GM23338 (cell line): ENCODE measurements around the gene RAB21. TPM values are rescaled to one million over a fixed set of nuclear protein-coding genes. Genes with fewer than 3 reads are reported as not detected.
A peak's percentile ranks its signal among the peaks of the same experiment; 100 is the strongest.

Experiments used
- ATAC-seq: fragments of 200-7000 bp; cut with Tn5 transposase; 3 replicates; pipeline ENCODE4 v1.9.1; 2020
- DNase-seq: peaks from one replicate; pipeline ENCODE4 v3.0.0-alpha.2; 2015; ENCODE audit warnings: low spot score
- H2AFZ ChIP-seq: fragments of 200-600 bp; sonication (generic); 2 replicates; pipeline ENCODE4 v1.8.0; 2016; ENCODE audit warnings: antibody characterized with exemption, mild to moderate bottlenecking, moderate library complexity
- H3F3A ChIP-seq: fragments of 200-600 bp; sonication (generic); replicated peaks from 2 replicates; pipeline ENCODE4 v1.8.0; 2017; ENCODE audit warnings: antibody characterized with exemption, mixed run types, low read depth
- H3K27ac ChIP-seq: fragments of 200-600 bp; sonication (generic); 2 replicates; pipeline ENCODE4 v1.6.1; 2016; ENCODE audit warnings: low read depth
- H3K27me3 ChIP-seq: fragments of 200-600 bp; sonication (generic); 2 replicates; pipeline ENCODE4 v1.8.0; 2016; ENCODE audit warnings: mild to moderate bottlenecking, mixed run types, moderate library complexity; ENCODE audit not compliant: insufficient read depth
- H3K36me3 ChIP-seq: fragments of 200-600 bp; sonication (generic); 2 replicates; pipeline ENCODE4 v1.8.0; 2016; ENCODE audit warnings: mild to moderate bottlenecking; ENCODE audit not compliant: insufficient read depth
- H3K4me1 ChIP-seq: fragments of 200-600 bp; sonication (generic); 2 replicates; pipeline ENCODE4 v1.8.0; 2016; ENCODE audit warnings: mild to moderate bottlenecking, moderate library complexity; ENCODE audit not compliant: insufficient read depth
- H3K4me2 ChIP-seq: fragments of 200-600 bp; sonication (generic); 2 replicates; pipeline ENCODE4 v1.7.1; 2017; ENCODE audit warnings: mixed run types
- H3K4me3 ChIP-seq: fragments of 200-600 bp; sonication (generic); 2 replicates; pipeline ENCODE4 v1.6.1; 2016; ENCODE audit warnings: mixed run types
- H3K79me2 ChIP-seq: fragments of 200-600 bp; sonication (generic); replicated peaks from 2 replicates; pipeline ENCODE4 v1.8.0; 2017; ENCODE audit warnings: mild to moderate bottlenecking; ENCODE audit not compliant: insufficient read depth
- H3K9me2 ChIP-seq: fragments of 200-600 bp; sonication (generic); 2 replicates; pipeline ENCODE4 v1.8.0; 2017; ENCODE audit not compliant: insufficient read depth
- H4K20me1 ChIP-seq: fragments of 200-600 bp; sonication (generic); replicated peaks from 2 replicates; pipeline ENCODE4 v1.8.0; 2017; ENCODE audit warnings: mild to moderate bottlenecking; ENCODE audit not compliant: insufficient read depth
- H3K27ac Mint-ChIP-seq: 2 replicates; pipeline ENCODE4 v1.8.0; 2020; ENCODE audit warnings: inconsistent platforms, mild to moderate bottlenecking, moderate library complexity, mixed read lengths
- H3K27me3 Mint-ChIP-seq: 3 replicates; pipeline ENCODE4 v1.8.0; 2022; ENCODE audit warnings: low read depth, mild to moderate bottlenecking, moderate library complexity, mixed read lengths, inconsistent platforms; ENCODE audit not compliant: insufficient read depth, poor library complexity
- H3K36me3 Mint-ChIP-seq: 3 replicates; pipeline ENCODE4 v1.8.0; 2021; ENCODE audit warnings: low read depth, mild to moderate bottlenecking, inconsistent platforms, moderate library complexity, mixed read lengths
- H3K4me1 Mint-ChIP-seq: 3 replicates; pipeline ENCODE4 v1.8.0; 2020; ENCODE audit warnings: mild to moderate bottlenecking, inconsistent platforms, mixed read lengths
- H3K4me3 Mint-ChIP-seq: 3 replicates; pipeline ENCODE4 v1.8.0; 2021; ENCODE audit warnings: moderate library complexity, mild to moderate bottlenecking, inconsistent platforms, mixed read lengths
- H3K9me3 Mint-ChIP-seq: 3 replicates; pipeline ENCODE4 v1.8.0; 2020; ENCODE audit warnings: moderate library complexity, mild to moderate bottlenecking, inconsistent platforms, mixed read lengths
- CREB1 ChIP-seq: fragments of 250-450 bp; sonication (Bioruptor Pico); IDR thresholded peaks from 2 replicates; pipeline ENCODE4 v1.5.0; 2020; ENCODE audit warnings: low read depth, mild to moderate bottlenecking, moderate library complexity
- EZH2phosphoT487 ChIP-seq: fragments of 200-600 bp; sonication (generic); IDR thresholded peaks from one replicate; pipeline ENCODE4 v1.8.1; 2018; ENCODE audit warnings: antibody characterized with exemption; ENCODE audit not compliant: unreplicated experiment
- JUNB ChIP-seq: IDR thresholded peaks from one replicate; pipeline ENCODE4 v1.6.1; 2016; ENCODE audit warnings: antibody characterized with exemption; ENCODE audit not compliant: unreplicated experiment
- NANOG ChIP-seq: IDR thresholded peaks from 2 replicates; pipeline ENCODE4 v1.6.1; 2016; ENCODE audit warnings: antibody characterized with exemption, borderline replicate concordance
- POLR2AphosphoS5 ChIP-seq: IDR thresholded peaks from 2 replicates; pipeline ENCODE4 v1.6.1; 2016; ENCODE audit warnings: antibody characterized with exemption, low read depth
- STAT1 ChIP-seq: IDR thresholded peaks from one replicate; pipeline ENCODE4 v1.6.1; 2016; ENCODE audit warnings: antibody characterized with exemption; ENCODE audit not compliant: unreplicated experiment
- polyA plus RNA-seq: library from polyadenylated mRNA; unstranded; fragments of >200 nt; fragmentation: Nextera tagmentation; extraction: Ambion mirVana; gene quantifications from 2 replicates; pipeline ENCODE4 v1.2.1, GENCODE V29; 2016
- total RNA-seq: library from RNA; depleted of rRNA; stranded (reverse); fragments of >200 nt; shearing (Covaris generic); gene quantifications from 2 replicates; pipeline ENCODE4 v1.2.3, GENCODE V29; 2014
- TF ChIP-seq, protein P1 (sequence below): IDR thresholded peaks from one replicate; pipeline ENCODE4 v1.6.1; 2018; ENCODE audit warnings: antibody characterized with exemption; ENCODE audit not compliant: unreplicated experiment
- TF ChIP-seq, protein P2 (sequence below), 2 experiments: fragments of 200-600 bp in 1 of 2; sonication (generic) in 1 of 2; conservative IDR thresholded peaks; 2 replicates each; pipeline versions ENCODE4 v1.5.1 to v1.6.1; 2016 to 2017; ENCODE audit warnings: antibody characterized with exemption in 2 of 2, low read depth in 2 of 2, mild to moderate bottlenecking in 2 of 2, moderate library complexity in 1 of 2

The RAB21 gene
- total and polyA plus RNA-seq, 2 experiments from 2014 or later: 9.8 to 27.2 TPM

DNA sequence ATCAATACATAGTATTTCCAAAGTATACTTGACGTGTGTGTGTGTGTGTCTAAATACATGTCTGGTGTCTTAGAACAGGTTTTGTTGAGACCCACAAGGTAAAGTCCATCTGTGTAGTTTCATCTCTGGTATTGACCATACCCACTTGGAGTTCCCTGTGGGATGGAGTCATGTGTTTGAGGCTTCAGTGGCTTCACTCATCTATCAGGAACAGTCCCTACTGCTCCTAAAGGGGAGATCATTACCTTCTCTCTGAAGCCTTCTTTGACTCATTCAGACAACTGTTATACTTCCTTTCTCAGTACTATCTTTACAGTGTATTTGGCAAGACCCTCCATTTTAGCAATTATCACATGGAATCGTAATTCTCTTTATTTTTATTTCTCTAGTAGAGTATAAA is 14.2 kb downstream of the RAB21 start:
- H3K27me3 ChIP-seq: no peaks in the 10 kb centered on the region
- TF ChIP-seq, protein P1, sequence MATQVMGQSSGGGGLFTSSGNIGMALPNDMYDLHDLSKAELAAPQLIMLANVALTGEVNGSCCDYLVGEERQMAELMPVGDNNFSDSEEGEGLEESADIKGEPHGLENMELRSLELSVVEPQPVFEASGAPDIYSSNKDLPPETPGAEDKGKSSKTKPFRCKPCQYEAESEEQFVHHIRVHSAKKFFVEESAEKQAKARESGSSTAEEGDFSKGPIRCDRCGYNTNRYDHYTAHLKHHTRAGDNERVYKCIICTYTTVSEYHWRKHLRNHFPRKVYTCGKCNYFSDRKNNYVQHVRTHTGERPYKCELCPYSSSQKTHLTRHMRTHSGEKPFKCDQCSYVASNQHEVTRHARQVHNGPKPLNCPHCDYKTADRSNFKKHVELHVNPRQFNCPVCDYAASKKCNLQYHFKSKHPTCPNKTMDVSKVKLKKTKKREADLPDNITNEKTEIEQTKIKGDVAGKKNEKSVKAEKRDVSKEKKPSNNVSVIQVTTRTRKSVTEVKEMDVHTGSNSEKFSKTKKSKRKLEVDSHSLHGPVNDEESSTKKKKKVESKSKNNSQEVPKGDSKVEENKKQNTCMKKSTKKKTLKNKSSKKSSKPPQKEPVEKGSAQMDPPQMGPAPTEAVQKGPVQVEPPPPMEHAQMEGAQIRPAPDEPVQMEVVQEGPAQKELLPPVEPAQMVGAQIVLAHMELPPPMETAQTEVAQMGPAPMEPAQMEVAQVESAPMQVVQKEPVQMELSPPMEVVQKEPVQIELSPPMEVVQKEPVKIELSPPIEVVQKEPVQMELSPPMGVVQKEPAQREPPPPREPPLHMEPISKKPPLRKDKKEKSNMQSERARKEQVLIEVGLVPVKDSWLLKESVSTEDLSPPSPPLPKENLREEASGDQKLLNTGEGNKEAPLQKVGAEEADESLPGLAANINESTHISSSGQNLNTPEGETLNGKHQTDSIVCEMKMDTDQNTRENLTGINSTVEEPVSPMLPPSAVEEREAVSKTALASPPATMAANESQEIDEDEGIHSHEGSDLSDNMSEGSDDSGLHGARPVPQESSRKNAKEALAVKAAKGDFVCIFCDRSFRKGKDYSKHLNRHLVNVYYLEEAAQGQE: no peak
- peaks cover 11% of the 10 kb centered on the region; the same call in 2 of the 3 replicates for H3K4me1 Mint-ChIP-seq
- no peak overlapping the region for H3K4me2 ChIP-seq
- H3K79me2 ChIP-seq: peaks cover 70% of the 10 kb centered on the region
- H3K27ac Mint-ChIP-seq: no peak overlapping the region
- DNase-seq (no peak), ATAC-seq (no peak)
- H3K4me3 Mint-ChIP-seq: no peak overlapping the region
- H3K27me3 Mint-ChIP-seq: peaks cover 3% of the 10 kb centered on the region
- H3K36me3 ChIP-seq: peaks cover 3% of the 10 kb centered on the region; the same call in 1 of the 2 replicates
- H3K9me2 ChIP-seq: no peaks in the 10 kb centered on the region
- peaks cover 19% of the 10 kb centered on the region; the same call in 1 of the 2 replicates for H4K20me1 ChIP-seq
- no peaks in the 10 kb centered on the region for H3K4me1 ChIP-seq
- H3F3A ChIP-seq: no peaks in the 10 kb centered on the region
- peaks cover 22% of the 10 kb centered on the region; the same call in 2 of the 3 replicates for H3K36me3 Mint-ChIP-seq
- no peaks in the 10 kb centered on the region for H3K9me3 Mint-ChIP-seq
- H3K27ac ChIP-seq: peak overlapping the region; percentile 63; the same call in 1 of the 2 replicates
- no peak overlapping the region for H3K4me3 ChIP-seq
- no peak overlapping the region for H2AFZ ChIP-seq

DNA sequence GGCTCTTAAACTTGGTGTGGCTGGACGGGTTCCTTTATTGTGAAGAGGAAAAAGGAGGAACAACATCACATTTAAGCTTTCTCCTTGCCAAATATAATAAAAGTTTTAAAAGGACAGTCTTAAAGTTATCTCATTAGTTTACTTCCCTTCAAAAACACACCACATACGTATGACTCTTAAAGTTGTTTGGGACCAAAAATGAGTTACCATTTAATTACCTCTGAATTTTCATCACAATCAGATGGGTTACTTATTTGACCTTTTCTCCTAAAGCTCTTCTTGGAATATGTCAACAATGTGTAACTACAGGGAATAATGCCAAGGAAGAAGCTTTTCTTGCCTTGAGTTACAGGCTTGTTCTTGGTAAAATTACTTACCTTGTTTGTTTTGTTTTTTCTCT is 16.4 kb downstream of the RAB21 start:
- no peaks in the 10 kb centered on the region for H3F3A ChIP-seq
- no peak overlapping the region for H2AFZ ChIP-seq
- H3K27ac Mint-ChIP-seq: no peak overlapping the region
- H3K4me3 Mint-ChIP-seq: no peak overlapping the region
- H3K36me3 ChIP-seq: peaks cover 3% of the 10 kb centered on the region; the same call in 1 of the 2 replicates
- peaks cover 20% of the 10 kb centered on the region; the same call in 1 of the 2 replicates for H4K20me1 ChIP-seq
- no peaks in the 10 kb centered on the region for H3K27me3 ChIP-seq
- H3K9me2 ChIP-seq: no peaks in the 10 kb centered on the region
- no peak for TF ChIP-seq JUNB
- TF ChIP-seq STAT1: no peak
- TF ChIP-seq, protein P2, sequence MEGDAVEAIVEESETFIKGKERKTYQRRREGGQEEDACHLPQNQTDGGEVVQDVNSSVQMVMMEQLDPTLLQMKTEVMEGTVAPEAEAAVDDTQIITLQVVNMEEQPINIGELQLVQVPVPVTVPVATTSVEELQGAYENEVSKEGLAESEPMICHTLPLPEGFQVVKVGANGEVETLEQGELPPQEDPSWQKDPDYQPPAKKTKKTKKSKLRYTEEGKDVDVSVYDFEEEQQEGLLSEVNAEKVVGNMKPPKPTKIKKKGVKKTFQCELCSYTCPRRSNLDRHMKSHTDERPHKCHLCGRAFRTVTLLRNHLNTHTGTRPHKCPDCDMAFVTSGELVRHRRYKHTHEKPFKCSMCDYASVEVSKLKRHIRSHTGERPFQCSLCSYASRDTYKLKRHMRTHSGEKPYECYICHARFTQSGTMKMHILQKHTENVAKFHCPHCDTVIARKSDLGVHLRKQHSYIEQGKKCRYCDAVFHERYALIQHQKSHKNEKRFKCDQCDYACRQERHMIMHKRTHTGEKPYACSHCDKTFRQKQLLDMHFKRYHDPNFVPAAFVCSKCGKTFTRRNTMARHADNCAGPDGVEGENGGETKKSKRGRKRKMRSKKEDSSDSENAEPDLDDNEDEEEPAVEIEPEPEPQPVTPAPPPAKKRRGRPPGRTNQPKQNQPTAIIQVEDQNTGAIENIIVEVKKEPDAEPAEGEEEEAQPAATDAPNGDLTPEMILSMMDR (conservative IDR thresholded peaks at IDR 0.05; ENCODE audit: low read depth in 2 of 2): no peak
- TF ChIP-seq CREB1 (CRISPR knock-in tag): no peak
- TF ChIP-seq, protein P1: no peak
- no peak for TF ChIP-seq POLR2AphosphoS5
- TF ChIP-seq EZH2phosphoT487: no peak
- no peak for TF ChIP-seq NANOG
- no peak for ATAC-seq
- no peak overlapping the region for H3K27ac ChIP-seq
- peaks cover 3% of the 10 kb centered on the region for H3K27me3 Mint-ChIP-seq
- DNase-seq: no peak
- no peak overlapping the region for H3K4me2 ChIP-seq
- no peak overlapping the region for H3K4me3 ChIP-seq
- peaks cover 22% of the 10 kb centered on the region; the same call in 2 of the 3 replicates for H3K36me3 Mint-ChIP-seq
- H3K4me1 ChIP-seq: no peaks in the 10 kb centered on the region
- H3K4me1 Mint-ChIP-seq: no peaks in the 10 kb centered on the region; the same call in 2 of the 3 replicates
- peaks cover 48% of the 10 kb centered on the region for H3K79me2 ChIP-seq
- H3K9me3 Mint-ChIP-seq: no peaks in the 10 kb centered on the region
